DOHH2 (cell line): ENCODE results near the gene FNDC3A.

Experiments
- EZH2phosphoT487 ChIP-seq: fragments of 200-600 bp; sonication (generic); IDR thresholded peaks from 2 replicates; pipeline ENCODE4 v1.6.1; 2017; ENCODE audit warnings: borderline replicate concordance, mild to moderate bottlenecking, antibody characterized with exemption, low read length, moderate library complexity, mixed read lengths
- TF ChIP-seq, protein P1 (sequence below): fragments of 200-600 bp; sonication (generic); IDR thresholded peaks from one replicate; pipeline ENCODE4 v1.5.1; 2014; ENCODE audit warnings: antibody characterized with exemption, mild to moderate bottlenecking, low read depth, low read length; ENCODE audit not compliant: poor library complexity, severe bottlenecking

DNA sequence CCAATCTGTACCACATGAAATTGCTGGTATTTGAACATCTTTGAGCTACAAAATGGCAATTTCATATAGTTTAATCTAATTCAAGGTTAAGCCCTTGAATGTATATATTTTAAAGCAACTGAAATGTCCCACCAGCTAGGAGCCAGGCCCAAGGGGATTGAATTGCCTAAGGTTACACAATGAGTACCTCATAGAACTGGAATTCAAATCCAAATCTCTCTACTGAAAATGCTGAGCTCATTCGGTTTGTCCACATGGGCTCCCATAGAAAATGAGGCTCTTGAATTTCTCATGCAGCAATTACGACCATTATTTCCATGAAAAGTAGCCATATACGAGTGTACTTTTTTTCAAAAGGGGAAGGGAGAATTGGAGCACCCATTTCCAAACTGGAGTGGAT lies 31.5 kb upstream of the FNDC3A start:
- TF ChIP-seq, protein P1, sequence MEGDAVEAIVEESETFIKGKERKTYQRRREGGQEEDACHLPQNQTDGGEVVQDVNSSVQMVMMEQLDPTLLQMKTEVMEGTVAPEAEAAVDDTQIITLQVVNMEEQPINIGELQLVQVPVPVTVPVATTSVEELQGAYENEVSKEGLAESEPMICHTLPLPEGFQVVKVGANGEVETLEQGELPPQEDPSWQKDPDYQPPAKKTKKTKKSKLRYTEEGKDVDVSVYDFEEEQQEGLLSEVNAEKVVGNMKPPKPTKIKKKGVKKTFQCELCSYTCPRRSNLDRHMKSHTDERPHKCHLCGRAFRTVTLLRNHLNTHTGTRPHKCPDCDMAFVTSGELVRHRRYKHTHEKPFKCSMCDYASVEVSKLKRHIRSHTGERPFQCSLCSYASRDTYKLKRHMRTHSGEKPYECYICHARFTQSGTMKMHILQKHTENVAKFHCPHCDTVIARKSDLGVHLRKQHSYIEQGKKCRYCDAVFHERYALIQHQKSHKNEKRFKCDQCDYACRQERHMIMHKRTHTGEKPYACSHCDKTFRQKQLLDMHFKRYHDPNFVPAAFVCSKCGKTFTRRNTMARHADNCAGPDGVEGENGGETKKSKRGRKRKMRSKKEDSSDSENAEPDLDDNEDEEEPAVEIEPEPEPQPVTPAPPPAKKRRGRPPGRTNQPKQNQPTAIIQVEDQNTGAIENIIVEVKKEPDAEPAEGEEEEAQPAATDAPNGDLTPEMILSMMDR, result no peak
- TF ChIP-seq EZH2phosphoT487, result no peak
